Kidney (tissue), 14 donors: Measurements from ENCODE around the gene U2AF2. TPM values are rescaled to one million over a fixed set of nuclear protein-coding genes. Genes with fewer than 3 reads are reported as not detected.

ENCODE experiments used
- DNase-seq, 5 donors: peaks; one replicate each; pipeline ENCODE4 v3.0.0-alpha.2; 2013 to 2020
- FAIRE-seq: peaks from 2 replicates; lab custom pipeline; 2012; peaks lifted over from hg19 to GRCh38; lab: Jason Lieb, UNC
- H3K27ac ChIP-seq, 2 donors: one replicate each; pipeline ENCODE4 v1.7.0; 2013; ENCODE audit warnings: low read depth in 2 of 2, low read length in 2 of 2, inconsistent platforms in 1 of 2
- H3K27me3 ChIP-seq: one replicate; pipeline ENCODE4 v1.7.1; 2013; ENCODE audit warnings: low read length, inconsistent platforms; ENCODE audit not compliant: control insufficient read depth, insufficient read depth
- H3K36me3 ChIP-seq, 3 donors: one replicate each; pipeline versions ENCODE4 v1.7.0 to v1.7.1; 2013; ENCODE audit warnings: low read length in 3 of 3, control low read depth in 1 of 3, inconsistent platforms in 1 of 3; ENCODE audit not compliant: insufficient read depth in 3 of 3, control insufficient read depth in 2 of 3
- H3K4me1 ChIP-seq, 3 donors: one replicate each; pipeline versions ENCODE4 v1.7.0 to v1.7.1; 2013; ENCODE audit warnings: low read length in 3 of 3, inconsistent platforms in 1 of 3, low read depth in 1 of 3; ENCODE audit not compliant: control insufficient read depth in 2 of 3, insufficient read depth in 2 of 3
- H3K4me3 ChIP-seq, 3 donors: one replicate each; pipeline versions ENCODE4 v1.7.0 to v1.8.1; 2013; ENCODE audit warnings: low read length in 3 of 3, control low read depth in 1 of 3, inconsistent platforms in 1 of 3
- H3K9ac ChIP-seq, 3 donors: one replicate each; pipeline versions ENCODE4 v1.7.0 to v1.7.1; 2013; ENCODE audit warnings: low read length in 3 of 3, control low read depth in 1 of 3, inconsistent platforms in 1 of 3
- H3K9me3 ChIP-seq, 3 donors: one replicate each; pipeline versions ENCODE4 v1.7.0 to v1.7.1; 2013; ENCODE audit warnings: low read length in 3 of 3, control low read depth in 1 of 3, inconsistent platforms in 1 of 3; ENCODE audit not compliant: control insufficient read depth in 2 of 3, insufficient read depth in 1 of 3
- intact Hi-C: fragments of 100-400 bp; cut with DNase I; formaldehyde crosslinking; loops from one replicate; pipeline ENCODE4 v1.11.1; 2022
- polyA plus RNA-seq: library from polyadenylated mRNA; stranded (reverse); fragments of 350-450 nt; fragmentation: Illumina TruSeq; extraction: RNeasy Lipid Tissue Mini Kit (QIAGEN cat#74804); gene quantifications from one replicate; pipeline ENCODE4 v1.2.3, GENCODE V29; 2014; ENCODE audit warnings: low read depth, low replicate concordance; ENCODE audit not compliant: insufficient read depth
- total RNA-seq: library from RNA; stranded (reverse); fragmentation: NEBNext Ultra II Directional; extraction: Animal tissue kit (Norgen Biotek cat#: 25700); gene quantifications from one replicate; pipeline ENCODE4 v1.2.1, GENCODE V29; 2021
- TF ChIP-seq, protein P1 (sequence below): IDR thresholded peaks from 3 replicates; pipeline ENCODE4 v1.5.1; 2012; ENCODE audit warnings: mild to moderate bottlenecking, moderate library complexity, borderline replicate concordance; ENCODE audit not compliant: insufficient read depth; ENCODE audit errors: extremely low read depth
- donor health status: control.
- donor health status: control.
- donor health status: control.
- donor health status: control.
- donor health status: control.
- donor health status: DM: yes; HTN: yes; CAD: no.
- donor health status: Normal renal cell carcinoma (clear cell type).

Gene U2AF2
- total and polyA plus RNA-seq, 2 donors from 2014 or later, result 54.8 to 161 TPM

GRCh38 chr19:55623130-55623529 lies 31.7 kb upstream of the U2AF2 start:
- Histone ChIP-seq H3K9ac (no peak overlapping the region), H3K4me1 (peaks cover 2 to 6% (median 5%) of the 10 kb centered on the region in 3 donors), H3K27ac (no peak overlapping the region), H3K36me3 (peaks cover 0 to 6% (median 0%) of the 10 kb centered on the region in 3 donors), H3K27me3 (no peaks in the 10 kb centered on the region), H3K4me3 (no peak overlapping the region), H3K9me3 (no peaks in the 10 kb centered on the region)
- no peak for FAIRE-seq
- TF ChIP-seq, protein P1, sequence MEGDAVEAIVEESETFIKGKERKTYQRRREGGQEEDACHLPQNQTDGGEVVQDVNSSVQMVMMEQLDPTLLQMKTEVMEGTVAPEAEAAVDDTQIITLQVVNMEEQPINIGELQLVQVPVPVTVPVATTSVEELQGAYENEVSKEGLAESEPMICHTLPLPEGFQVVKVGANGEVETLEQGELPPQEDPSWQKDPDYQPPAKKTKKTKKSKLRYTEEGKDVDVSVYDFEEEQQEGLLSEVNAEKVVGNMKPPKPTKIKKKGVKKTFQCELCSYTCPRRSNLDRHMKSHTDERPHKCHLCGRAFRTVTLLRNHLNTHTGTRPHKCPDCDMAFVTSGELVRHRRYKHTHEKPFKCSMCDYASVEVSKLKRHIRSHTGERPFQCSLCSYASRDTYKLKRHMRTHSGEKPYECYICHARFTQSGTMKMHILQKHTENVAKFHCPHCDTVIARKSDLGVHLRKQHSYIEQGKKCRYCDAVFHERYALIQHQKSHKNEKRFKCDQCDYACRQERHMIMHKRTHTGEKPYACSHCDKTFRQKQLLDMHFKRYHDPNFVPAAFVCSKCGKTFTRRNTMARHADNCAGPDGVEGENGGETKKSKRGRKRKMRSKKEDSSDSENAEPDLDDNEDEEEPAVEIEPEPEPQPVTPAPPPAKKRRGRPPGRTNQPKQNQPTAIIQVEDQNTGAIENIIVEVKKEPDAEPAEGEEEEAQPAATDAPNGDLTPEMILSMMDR, result no peak
- intact Hi-C loops, result no loop called here
- DNase-seq, result no peak

DNA sequence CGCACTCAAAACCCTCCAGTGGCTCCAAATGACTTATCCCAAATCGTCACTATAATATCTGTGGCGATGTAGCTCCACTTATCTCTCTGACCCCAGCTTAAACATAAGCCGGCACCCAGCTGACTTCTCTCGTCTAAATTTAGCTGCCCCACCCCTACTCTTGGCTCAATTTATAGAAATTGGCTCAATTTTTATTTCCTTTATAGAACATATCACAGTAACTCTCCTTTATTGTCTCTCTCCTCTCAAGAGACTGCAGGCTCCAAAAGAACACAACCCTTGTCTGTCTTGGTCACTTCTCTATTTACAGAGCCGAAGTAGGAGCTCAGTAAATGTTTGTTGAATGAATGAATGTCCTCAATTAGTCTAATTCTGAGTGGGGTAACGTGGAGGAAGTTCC lies 31.3 kb upstream of the U2AF2 start:
- TF ChIP-seq, protein P1, result no peak
- Histone ChIP-seq H3K4me3 (peak overlapping the region; percentile 45 to 79 (median 53)), H3K36me3 (peaks cover 0 to 6% (median 0%) of the 10 kb centered on the region in 3 donors), H3K27me3 (no peaks in the 10 kb centered on the region), H3K9me3 (no peaks in the 10 kb centered on the region), H3K27ac (peak overlapping the region in 1 of 2 donors; percentile 48), H3K4me1 (peaks cover 2 to 6% (median 5%) of the 10 kb centered on the region in 3 donors), H3K9ac (no peak overlapping the region)
- DNase-seq (no peak), FAIRE-seq (no peak)
- intact Hi-C loops, result no loop called here

GRCh38 chr19:55624109-55625003 lies 30.5 kb upstream of the U2AF2 start, which contains the start of gene ZNF784:
TSS of gene ZNF784 (minus strand) at chr19:55624566. CDS start at chr19:55624561, 5 bp downstream.
- no peak for FAIRE-seq

More at GRCh38 chr19:55624109-55625003, 30.5 kb upstream of the U2AF2 start, which contains the start of gene ZNF784:
- Histone ChIP-seq H3K36me3 (peaks cover 0 to 6% (median 0%) of the 10 kb centered on the region in 3 donors), H3K4me1 (peaks cover 2 to 6% (median 5%) of the 10 kb centered on the region in 3 donors), H3K27ac (peak within 1 kb of the TSS; percentile 99), H3K9ac (peak within 1 kb of the TSS in 2 of 3 donors; percentile 71 to 80), H3K4me3 (peak within 1 kb of the TSS; percentile 79 to 89 (median 88)), H3K27me3 (no peaks in the 10 kb centered on the region), H3K9me3 (no peaks in the 10 kb centered on the region)
- DNase-seq, result peak; percentile 95 to 98 (median 98)
- intact Hi-C loops, result no loop called here
- TF ChIP-seq, protein P1, result no peak
